HG03175 (cell line): ENCODE data around the gene TFPI.

ENCODE experiments used
- ATAC-seq: cut with Tn5 transposase; IDR thresholded peaks from one replicate; pipeline ENCODE4 v1.9.1; 2021; ENCODE audit warnings: mild to moderate bottlenecking, moderate library complexity; ENCODE audit not compliant: unreplicated experiment

The TFPI gene

DNA sequence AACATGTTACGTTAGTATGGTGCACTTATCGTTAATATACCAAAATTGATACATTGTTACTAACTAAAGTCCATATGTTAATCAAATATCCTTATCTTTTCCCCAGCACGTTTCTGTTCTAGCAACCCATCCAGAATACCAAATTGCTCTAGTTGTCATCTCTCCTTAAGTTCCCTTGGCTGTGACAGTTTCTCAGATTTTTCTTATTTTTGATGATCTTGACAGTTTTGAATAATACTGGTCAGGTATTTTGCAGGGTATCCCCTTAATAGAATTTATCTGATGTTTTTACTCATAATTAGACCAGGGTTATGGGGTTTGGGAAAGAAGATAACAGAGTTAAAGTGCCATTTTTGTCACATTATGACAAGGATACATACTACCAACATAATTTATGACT lies 47.8 kb downstream of the TFPI start:
- no peak for ATAC-seq

DNA sequence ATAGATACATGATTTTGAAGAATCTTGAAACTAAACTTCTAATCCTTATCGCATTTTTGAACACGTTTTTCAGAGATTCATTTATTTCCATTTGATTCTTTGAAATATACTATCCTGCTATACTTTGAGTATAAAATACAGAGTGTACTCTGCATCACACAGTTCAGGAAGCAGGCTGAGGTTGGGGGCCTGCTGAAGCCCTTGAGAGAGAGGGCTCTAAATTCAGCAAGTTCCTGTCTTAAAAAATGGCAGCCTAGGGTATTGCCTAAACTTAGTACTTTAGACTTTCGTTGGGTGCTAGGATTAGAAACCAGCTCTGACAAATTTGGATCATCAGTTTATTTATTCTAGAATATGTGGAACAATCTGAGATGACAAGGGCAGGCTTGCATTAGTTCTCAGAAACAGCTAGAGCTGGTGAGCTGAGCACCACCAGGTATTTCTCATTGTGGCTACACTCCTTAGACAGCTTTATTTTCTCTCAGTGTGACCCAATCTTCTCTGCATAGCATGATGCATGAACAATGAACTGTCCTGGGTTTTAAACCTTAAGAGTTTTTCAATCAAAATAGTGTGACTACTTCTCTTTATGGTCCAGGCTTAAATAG lies 49.1 kb downstream of the TFPI start:
- no peak for ATAC-seq

DNA sequence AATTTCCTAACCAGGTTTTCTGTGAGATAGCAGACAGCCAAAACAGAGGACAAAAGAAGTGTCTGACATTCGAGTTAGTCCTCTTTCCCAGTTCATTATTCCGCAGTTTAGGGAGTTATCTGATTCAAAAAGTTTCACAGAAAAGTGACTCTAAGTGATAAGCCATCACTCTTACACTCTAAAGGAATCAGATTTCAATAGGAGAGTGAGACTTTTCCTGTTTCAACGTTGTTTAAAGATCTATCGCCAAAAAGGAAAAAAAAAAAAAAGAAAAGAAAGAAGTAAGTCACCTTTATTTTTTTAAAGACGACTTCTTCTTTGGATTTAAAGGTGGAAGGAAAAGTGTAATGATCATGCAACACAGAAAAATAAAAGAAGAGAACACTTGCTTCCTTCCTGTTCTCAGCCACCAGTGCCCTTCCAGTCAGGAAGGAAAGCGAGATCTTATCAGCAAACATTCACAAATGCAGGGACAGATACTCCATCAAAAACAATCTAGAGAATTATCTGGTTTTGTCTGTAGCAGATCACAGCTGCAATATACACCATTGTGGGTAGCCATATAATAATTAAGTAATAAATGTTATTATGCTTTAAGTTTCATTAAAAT lies 49.8 kb downstream of the TFPI start:
- ATAC-seq = no peak

DNA sequence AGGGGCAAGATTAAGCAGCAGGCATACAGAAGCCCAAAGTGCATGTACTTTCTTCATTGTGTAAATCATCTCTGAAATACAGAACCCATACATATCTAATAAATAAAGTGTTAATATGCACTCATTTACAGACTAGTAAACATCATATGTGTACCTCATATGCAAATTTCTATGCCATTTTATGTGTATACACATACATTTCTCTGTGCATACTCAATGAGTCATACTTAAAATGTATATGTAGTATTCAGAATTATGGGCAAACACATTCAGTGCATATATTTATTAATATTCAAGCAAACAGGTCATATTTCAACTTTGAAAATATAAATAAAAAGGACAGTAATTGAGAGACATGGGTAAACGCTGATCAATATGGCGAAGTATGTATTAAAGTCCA lies 50.5 kb downstream of the TFPI start:
- ATAC-seq = no peak

DNA sequence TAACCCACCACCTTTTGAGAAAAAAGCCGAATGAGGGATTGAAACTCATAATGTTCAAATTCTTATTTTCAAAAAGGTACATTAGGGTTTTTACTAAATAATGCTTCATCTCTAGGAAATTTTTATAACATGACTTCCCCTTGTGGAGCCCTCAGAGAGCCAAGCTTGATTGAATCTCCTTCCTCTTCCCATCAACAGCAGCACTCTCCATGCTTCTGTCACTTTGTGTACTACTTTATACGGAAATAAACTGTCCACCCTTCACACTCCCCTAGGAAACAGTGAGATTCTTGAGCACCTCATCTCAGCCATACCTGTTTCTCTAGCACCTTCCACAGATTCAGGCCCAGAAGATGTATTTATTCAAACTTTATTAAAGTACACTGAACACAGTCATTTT lies 51.8 kb downstream of the TFPI start:
- no peak for ATAC-seq

DNA sequence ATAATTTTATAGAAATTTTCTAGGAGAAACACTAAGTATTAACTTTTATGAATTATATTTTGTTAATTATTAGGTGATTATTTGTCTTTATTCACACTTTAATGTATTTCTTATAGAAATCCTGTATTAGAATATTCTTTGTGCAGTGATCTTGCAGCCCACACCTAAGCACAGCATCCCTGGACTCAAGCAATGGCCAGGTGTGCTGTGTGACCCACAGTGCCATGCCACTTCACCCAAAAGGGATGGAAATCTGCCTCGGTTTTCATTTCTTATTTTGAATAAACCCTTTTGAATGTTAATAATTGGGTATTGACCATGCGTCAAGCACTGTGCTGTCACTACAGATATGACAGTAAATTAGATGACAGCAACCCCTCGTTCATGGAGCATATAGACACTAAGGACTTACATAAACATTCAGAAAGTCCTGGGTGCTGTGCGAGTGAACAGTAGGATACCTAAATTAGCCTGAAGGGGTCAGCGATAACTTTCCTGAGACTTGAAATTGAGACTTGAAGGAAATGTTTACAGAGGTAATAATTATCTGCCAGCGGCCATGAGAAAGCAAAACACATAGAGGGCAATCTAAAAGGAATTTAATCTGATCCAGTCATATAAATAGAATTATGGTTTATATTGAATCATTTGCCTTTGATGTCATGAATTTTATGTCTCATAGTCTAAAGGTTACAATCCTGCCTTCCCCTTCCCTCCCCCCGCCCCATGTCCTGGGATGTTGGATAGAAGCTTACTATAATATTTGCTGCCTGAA lies 53.5 kb downstream of the TFPI start:
- ATAC-seq = no peak

DNA sequence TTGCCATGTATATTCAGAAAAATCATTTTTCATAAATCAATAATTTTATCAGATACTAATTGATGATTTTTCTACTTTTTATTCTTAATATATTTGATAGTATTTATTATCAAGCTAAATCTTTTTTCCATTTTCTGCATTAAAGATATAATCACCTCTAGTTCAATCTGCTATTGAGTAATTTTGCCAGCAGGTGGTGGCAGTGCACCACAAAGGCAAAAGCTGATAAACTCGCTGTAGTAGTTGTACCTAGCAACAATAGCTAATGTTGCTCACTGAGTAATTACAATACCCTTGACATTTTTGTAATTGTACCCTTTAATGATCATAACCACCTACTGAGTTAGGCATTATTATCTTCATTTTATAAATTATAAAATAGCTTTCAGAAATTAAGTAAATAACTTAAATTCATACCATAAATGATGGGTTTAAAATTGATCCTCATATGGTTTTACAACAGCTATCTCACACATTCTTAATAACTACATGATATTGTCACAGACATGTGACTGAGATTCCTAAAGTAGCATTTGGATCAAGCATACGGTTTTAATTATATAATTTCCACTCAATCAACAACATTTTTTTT lies 54.2 kb downstream of the TFPI start:
- peak; percentile 95 for ATAC-seq

DNA sequence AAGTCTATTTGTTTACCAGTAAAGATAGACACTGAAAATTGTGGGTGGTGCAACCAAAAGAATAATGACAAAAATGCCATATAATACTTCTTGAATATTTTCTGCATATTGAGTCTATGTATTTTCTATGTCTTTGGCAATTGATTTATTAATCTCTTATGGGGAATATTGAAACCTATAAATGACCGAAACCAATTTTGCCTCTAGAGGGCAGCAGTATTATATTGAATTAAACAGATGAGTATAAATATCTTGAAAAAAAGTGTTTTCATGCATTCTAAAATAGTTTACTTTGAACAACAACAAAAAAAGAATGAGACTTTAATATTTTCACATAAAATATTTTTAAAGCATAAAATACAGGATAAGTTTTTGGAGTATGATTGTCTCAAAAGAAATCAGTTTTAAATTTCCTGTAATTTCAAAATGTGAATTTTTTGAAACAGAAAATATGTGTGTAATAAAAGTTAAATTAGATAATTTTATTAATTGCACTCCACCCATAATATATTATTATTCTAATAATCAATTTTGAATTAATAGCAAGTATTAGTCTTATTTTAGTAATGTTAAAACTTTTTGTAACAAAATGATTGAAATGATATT lies 56.3 kb downstream of the TFPI start:
- ATAC-seq = no peak

DNA sequence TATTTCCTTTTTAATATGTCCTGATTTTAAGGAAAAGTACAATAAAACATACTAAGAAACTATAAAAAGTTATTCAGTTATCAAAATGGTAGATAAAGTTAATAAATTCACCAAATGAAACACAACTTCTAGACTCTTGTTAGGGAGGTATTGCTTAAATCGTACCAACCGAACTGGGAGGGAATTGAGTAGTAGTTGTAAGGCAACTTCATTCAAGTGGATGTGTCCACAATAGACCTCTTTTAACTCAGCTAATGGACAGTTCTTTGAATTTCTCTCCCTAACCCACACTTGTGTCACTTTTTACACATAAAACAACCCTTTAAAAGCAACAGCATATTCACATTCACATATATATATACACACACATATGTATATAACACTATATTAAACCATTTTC lies 57.1 kb downstream of the TFPI start:
- no peak for ATAC-seq

DNA sequence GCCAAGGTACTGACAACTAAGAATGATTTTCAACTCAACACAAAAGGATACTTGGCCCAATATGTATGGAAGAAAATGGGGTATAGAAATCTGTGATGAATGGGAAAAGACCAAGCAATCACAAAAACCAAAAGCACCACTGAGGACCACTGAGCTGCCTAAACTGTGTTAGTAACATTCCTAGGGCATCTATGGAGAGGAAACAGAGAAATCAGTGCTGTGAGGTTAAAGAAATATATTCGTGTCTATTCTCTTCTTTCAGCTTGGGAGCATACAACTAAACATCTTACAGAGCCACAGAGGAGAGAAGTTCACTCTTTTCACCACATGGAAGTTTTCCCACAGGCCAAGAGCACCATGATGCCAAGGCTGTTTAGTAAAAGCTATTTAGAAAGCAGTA lies 58.9 kb downstream of the TFPI start:
- no peak for ATAC-seq

DNA sequence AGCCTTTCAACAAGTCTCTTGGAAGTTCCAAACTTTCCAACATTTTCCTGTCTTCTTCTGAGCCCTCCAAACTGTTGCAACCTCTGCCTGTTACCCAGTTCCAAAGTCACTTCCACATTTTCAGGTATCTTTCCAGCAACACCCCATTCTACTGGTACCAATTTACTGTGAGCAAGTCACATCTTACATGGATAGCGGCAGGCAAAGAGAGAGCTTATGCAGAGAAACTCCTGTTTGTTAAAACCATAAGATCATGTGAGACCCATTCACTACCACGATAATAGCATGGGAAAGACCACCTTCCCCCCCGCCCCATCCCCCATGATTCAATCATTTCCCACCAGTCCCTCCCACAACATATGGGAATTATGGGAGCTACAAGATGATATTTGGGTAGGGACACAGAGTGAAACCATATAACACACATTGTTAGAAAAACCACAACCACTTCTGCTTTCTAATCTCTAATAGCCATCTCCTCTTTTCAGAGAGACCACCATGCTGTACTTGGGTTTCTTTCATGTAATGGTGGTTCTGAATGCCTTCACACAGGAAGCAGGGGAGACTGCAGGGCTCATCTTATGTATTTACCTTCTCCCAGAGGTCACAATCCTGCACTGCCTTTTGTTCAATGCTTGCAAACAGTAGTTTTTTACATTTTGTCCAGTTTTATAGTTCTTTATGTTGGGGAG lies 60.2 kb downstream of the TFPI start:
- ATAC-seq = no peak

DNA sequence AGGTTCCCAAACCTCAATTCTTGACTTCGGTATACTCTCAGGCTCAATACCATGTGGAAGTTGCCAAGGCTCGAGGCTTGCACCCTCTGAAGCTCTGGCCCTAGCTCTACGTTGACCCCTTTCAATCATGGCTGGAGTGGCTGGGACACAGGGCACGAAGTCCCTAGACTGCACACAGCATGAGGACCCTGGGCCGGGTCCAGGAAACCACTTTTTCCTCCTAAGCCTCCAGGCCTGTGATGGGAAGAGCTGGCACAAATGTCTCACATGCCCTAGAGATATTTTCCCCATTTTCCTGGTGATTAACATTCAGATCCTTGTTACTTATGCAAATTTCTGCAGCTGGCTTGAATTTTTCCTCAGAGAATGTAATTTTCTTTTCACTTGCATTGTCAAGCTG lies 61.1 kb downstream of the TFPI start:
- no peak for ATAC-seq

DNA sequence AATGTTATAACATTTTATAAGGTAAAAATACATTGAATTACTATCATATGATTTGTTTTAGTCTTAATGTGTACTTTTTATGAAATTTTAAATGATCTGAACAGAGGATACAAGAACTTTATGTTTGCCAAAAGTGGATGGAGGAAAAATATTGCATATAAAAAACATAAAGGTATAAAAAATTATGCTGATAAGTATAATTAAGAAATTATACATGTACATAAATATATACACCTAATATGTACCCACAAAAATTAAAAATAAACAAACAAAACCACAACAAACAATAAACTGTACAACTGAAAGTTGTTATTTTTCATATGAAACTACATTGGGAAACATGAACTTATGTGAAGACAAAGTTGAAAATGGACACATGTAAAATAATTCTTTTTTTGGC lies 68.0 kb downstream of the TFPI start:
- no peak for ATAC-seq

DNA sequence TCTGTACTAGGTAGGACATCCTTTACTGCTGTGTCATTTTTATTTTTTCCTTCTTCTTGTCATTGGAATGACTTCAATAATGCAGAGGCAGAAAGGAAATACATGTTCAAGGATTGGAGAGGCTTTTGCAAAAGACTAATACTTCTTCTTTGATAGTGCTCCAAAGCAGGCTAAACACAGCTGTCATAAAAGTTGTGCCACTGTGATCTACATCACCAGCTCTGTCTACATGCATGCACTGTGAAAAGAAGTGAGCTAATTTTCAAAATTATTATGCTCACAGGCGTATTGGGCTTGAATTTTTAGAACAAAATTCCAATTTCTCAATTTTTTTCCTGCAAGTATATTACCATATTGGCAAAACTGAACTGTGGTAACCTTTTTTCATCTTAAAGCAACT lies 68.7 kb downstream of the TFPI start:
- ATAC-seq = no peak

DNA sequence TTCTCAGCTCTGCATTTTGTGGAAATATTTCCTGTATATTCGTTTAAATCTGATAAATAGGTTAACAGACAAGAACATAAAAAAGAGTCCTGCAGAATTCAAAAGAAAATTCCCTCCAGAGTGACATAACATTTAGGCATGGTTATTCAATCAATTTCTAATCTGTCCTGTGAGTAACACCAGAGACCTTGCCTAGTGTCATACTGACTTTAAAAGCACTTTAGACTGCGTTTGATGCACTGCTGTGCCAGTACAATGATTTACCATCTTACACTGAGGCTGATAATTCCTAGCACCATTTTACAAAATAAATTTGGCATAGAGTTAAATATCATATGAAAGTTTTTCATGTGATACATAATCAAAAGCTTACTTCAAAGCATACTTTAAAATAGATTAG lies 70.7 kb downstream of the TFPI start:
- no peak for ATAC-seq

DNA sequence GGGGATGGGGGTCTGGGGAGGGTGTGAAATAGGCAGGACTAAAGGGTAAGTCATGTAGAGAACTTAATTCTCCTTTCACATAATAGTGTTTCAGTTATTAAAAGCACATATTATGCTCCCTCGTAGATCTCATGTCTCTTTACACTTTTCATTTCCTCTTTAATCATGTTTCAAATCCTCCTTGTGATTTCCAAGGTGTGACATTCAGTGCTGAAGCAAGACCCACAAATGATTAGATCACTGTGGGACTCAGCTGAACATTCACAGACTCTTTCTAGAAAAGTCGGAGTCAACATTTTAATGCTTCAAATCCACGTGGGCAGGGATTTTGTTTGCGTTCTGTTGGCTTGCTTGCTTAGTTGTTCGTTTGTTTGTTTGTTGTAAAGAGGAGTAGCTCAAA lies 71.4 kb downstream of the TFPI start:
- no peak for ATAC-seq

DNA sequence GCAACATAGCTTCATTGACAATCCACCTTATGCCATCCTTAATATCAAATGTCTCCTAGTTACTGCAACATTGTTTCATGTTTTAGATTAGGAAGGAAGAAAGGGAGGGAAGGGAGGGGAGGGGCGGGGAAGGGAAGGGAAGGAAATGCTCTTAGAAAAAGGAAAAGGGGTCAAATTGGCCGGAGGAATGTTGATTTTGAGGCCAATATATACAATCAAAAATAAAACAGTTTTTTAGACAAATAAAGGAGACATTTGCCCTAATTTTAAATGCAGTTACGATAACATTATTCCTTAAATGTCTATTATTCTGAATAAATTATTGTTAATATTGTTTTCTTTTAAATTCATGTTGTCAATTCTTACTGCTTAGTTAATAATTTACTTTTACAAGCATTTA lies 72.7 kb downstream of the TFPI start:
- ATAC-seq = no peak

DNA sequence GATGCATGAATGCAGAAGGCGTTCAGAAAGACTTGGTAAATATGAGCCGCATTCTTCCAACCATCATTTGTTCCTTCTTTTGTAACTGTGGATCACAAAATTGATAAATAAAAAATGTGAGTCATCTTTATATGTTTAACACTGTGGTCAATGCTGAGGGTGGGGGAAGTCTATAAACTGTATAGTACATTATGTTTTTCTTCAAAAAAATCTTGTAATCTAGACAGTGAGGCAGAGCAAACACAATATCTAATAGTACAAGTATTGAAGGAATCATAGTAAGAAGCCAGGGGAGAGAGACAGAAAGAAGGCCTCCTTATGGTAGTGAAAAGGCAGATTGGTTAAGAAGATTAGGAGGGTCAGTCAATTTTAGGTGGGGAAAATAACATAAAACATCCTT lies 75.5 kb downstream of the TFPI start:
- no peak for ATAC-seq

DNA sequence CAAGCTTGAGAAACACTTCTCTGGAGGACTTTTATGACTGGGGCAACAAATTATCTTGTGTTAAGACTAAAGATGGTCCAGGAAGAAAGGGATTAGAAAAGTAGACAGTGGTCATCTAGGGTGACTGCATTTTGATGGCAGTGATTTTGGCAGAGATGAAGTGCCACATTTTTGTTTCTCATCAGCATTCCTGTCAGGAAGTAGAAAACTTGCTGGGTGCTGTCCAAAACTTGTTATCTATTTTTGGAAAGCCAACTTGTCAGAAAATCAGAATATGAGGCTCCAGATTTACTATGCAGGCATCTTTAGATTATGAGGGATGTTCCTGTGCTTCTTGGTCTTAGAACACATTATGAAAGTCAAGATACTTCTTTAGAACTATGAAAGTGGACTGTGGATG lies 77.2 kb downstream of the TFPI start:
- ATAC-seq = no peak

DNA sequence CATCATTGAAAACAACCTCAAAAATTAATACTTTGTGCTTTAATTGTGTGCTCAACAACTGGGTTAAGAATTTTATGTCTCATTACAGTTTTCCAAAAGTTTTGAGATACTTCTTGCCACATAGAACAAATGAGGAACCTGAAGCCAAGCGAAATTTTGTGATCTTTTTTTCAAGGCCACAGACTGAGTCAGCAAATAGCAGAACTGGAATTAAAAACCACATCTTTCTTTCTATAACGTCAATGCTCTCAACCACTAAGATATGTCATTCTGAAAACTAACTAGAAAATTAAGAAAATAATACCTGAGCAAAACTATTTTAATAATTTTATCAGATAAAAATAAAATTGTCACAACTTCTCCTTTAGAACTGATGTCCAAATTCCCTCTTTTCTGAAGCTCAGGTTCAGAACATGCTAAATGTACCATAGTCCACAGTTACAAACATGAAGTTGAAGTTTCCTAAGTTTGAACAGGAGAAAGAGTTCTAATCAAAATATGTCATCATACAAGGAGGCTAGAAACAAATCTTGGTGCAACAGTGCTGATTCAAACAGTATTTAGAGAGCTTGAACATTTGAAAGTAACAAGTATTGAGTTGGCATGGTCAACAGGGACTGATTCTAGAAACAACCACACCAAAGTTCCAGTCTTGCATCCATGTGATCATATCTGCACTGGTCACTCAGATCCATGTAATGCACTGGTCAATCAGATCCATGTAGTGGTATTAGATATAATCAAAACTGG lies 78.6 kb downstream of the TFPI start:
- peak; percentile 68 for ATAC-seq
